RWPE1 (cell line): ENCODE measurements around the gene RDH5.

ENCODE experiments used
- CTCF ChIA-PET: fragments of 350-600 bp; sonication (Branson Sonifier 250); formaldehyde crosslinking; extraction: SDS; loops from one replicate; lab custom pipeline; 2021; lab: Yijun Ruan, JAX
- POLR2A ChIA-PET: fragments of 400-600 bp; formaldehyde crosslinking; extraction: SDS; loops from one replicate; lab custom pipeline; 2020; ENCODE audit warnings: antibody characterized with exemption; ENCODE audit not compliant: low non-redundant PET; lab: Yijun Ruan, JAX
- DNase-seq: peaks from one replicate; pipeline ENCODE4 v3.0.0; 2012; ENCODE audit warnings: low spot score
- H3K27ac ChIP-seq: fragments of 450-650 bp; 2 replicates; pipeline ENCODE4 v1.5.1; 2017
- TF ChIP-seq, protein P1 (sequence below): fragments of 450-650 bp; conservative IDR thresholded peaks from 2 replicates; pipeline ENCODE4 v1.5.1; 2017; ENCODE audit warnings: low read depth, mild to moderate bottlenecking

Gene RDH5

GRCh38 chr12:55698241-55698955, 21.8 kb upstream of the RDH5 start:
- no peak for DNase-seq
- ChIA-PET CTCF (interaction anchor here (0.6 kb wide), 2 partner anchors 11 to 17 kb away, joined by 3 to 4 read pairs; no protein-coding TSS in a partner anchor), POLR2A (no interaction called here)
- TF ChIP-seq, protein P1, sequence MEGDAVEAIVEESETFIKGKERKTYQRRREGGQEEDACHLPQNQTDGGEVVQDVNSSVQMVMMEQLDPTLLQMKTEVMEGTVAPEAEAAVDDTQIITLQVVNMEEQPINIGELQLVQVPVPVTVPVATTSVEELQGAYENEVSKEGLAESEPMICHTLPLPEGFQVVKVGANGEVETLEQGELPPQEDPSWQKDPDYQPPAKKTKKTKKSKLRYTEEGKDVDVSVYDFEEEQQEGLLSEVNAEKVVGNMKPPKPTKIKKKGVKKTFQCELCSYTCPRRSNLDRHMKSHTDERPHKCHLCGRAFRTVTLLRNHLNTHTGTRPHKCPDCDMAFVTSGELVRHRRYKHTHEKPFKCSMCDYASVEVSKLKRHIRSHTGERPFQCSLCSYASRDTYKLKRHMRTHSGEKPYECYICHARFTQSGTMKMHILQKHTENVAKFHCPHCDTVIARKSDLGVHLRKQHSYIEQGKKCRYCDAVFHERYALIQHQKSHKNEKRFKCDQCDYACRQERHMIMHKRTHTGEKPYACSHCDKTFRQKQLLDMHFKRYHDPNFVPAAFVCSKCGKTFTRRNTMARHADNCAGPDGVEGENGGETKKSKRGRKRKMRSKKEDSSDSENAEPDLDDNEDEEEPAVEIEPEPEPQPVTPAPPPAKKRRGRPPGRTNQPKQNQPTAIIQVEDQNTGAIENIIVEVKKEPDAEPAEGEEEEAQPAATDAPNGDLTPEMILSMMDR, result no peak
- H3K27ac ChIP-seq, result no peak overlapping the region

- ChIA-PET CTCF (interaction anchor here (0.6 kb wide), 2 partner anchors 12 to 16 kb away, joined by 3 to 4 read pairs; no protein-coding TSS in a partner anchor), POLR2A (no interaction called here)
- H3K27ac ChIP-seq, result no peak overlapping the region
- TF ChIP-seq, protein P1, result no peak
- no peak for DNase-seq
These were observed 21.2 kb upstream of the RDH5 start for GRCh38 chr12:55698965-55699364.

- TF ChIP-seq, protein P1, result no peak
- ChIA-PET POLR2A (no interaction called here), CTCF (interaction anchor here (0.5 kb wide), 1 partner anchor 23 kb away, joined by 3 read pairs; no protein-coding TSS in a partner anchor)
- no peak for DNase-seq
- no peak overlapping the region for H3K27ac ChIP-seq
These were observed 20.6 kb upstream of the RDH5 start for GRCh38 chr12:55699471-55700055.

DNA sequence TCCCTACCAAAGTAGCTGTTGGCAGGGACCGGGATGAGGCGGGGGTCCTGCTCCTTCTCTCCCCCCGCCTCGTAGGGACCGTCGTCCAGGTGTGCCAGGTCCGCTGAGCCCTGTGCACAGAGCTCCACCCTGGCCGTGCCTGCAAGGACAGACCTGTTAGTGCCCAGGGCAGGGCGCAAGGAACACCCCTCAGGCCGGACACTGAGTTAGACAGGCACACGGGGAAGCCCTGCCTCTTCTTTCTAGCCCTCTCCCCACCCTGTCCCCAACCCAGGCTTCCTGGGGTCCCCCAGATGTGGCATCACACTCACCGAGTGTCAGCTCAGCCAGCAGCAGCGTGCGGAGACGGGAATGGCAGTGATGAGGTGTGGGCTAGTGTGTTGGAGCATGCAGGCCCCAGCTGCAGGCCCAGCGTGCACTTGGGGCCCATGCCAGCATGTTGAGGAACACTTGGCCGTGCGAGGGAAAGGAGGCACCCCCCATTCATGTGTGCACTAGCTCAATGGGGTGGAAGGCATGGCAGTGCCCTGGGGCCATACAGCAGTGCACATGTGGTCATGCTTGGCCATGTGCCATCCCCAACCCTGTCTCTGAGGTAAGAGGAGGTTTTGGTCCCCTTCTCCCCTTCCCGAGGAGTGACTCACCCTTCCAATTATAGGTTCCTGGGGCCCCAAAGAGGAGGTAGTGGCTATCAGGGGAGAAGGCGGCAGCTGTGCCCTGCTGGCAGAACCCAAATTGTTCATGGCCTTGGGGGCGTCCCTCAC, 19.8 kb upstream of the RDH5 start:
- CTCF ChIA-PET, result interaction anchor here (0.5 kb wide), 1 partner anchor 505 kb away, joined by 3 read pairs; no protein-coding TSS in a partner anchor
- POLR2A ChIA-PET, result interaction anchor here (0.6 kb wide), 1 partner anchor 22 kb away, joined by 4 read pairs; no protein-coding TSS in a partner anchor
- TF ChIP-seq, protein P1, result no peak
- no peak overlapping the region; the same call in 1 of the 2 replicates for H3K27ac ChIP-seq
- peak; percentile 67 for DNase-seq

DNA sequence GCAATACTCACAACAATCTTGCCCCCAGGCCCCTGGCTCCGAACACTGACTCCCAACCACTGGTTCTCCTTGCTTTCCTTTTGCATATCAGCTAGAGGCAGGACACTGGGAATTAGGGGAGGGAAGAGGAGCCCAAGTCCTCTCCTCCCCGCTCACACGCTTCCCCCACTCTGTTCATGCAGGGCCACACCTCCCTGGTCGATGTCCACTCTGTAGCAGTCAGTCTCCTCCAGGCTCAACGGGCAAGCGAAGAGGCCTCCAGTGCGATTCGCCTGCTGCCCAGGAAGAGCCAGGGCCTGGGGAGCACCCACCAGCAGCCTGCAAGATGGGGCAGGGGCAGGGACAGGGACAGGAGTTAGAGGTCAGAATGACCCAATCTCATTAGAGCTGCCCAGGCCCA, 17.3 kb upstream of the RDH5 start:
- TF ChIP-seq, protein P1, result no peak
- DNase-seq, result no peak
- POLR2A ChIA-PET, result no interaction called here
- H3K27ac ChIP-seq, result no peak overlapping the region
- CTCF ChIA-PET, result no interaction called here

GRCh38 chr12:55703288-55703687, 16.9 kb upstream of the RDH5 start:
- CTCF ChIA-PET, result no interaction called here
- TF ChIP-seq, protein P1, result no peak
- POLR2A ChIA-PET, result no interaction called here

More at GRCh38 chr12:55703288-55703687, 16.9 kb upstream of the RDH5 start:
- H3K27ac ChIP-seq, result no peak overlapping the region
- no peak for DNase-seq
